HepG2 (cell line): ENCODE results near the gene MYOZ1. TPM values are rescaled to one million over a fixed set of nuclear protein-coding genes. Genes with fewer than 3 reads are reported as not detected.

Source experiments
- CREBL2 ChIP-seq: sonication (generic); formaldehyde crosslinking; IDR thresholded peaks from 2 replicates; pipeline ENCODE4 v1.8.1; 2023; ENCODE audit warnings: missing genetic modification reagents, mild to moderate bottlenecking, borderline replicate concordance
- MED8 ChIP-seq: sonication (generic); formaldehyde crosslinking; IDR thresholded peaks from 2 replicates; pipeline ENCODE4 v1.8.1; 2023; ENCODE audit warnings: mild to moderate bottlenecking, missing genetic modification reagents; ENCODE audit not compliant: insufficient replicate concordance
- NKX3-1 ChIP-seq: sonication (generic); formaldehyde crosslinking; IDR thresholded peaks from 2 replicates; pipeline ENCODE4 v1.5.0; 2020; ENCODE audit warnings: missing genetic modification reagents
- SAP130 ChIP-seq: IDR thresholded peaks from 2 replicates; pipeline ENCODE4 v1.6.1; 2016; ENCODE audit warnings: low read depth
- TMF1 ChIP-seq: sonication (generic); formaldehyde crosslinking; IDR thresholded peaks from 2 replicates; pipeline ENCODE4 v1.8.1; 2022; ENCODE audit warnings: low read depth, missing genetic modification reagents
- ZBTB37 ChIP-seq: sonication (generic); formaldehyde crosslinking; IDR thresholded peaks from 2 replicates; pipeline ENCODE4 v1.4.0; 2020; ENCODE audit warnings: mild to moderate bottlenecking, missing genetic modification reagents
- ZNF20 ChIP-seq: sonication (generic); formaldehyde crosslinking; IDR thresholded peaks from 2 replicates; pipeline ENCODE4 v1.4.0; 2020; ENCODE audit warnings: mild to moderate bottlenecking, moderate library complexity, missing genetic modification reagents
- ZNF644 ChIP-seq: IDR thresholded peaks from 2 replicates; pipeline ENCODE4 v1.6.1; 2016; ENCODE audit warnings: low read depth
- ZNF737 ChIP-seq: sonication (generic); formaldehyde crosslinking; IDR thresholded peaks from 2 replicates; pipeline ENCODE4 v1.5.0; 2020; ENCODE audit warnings: missing genetic modification reagents, mild to moderate bottlenecking, borderline replicate concordance
- ZSCAN22 ChIP-seq: sonication (generic); formaldehyde crosslinking; IDR thresholded peaks from 2 replicates; pipeline ENCODE4 v1.4.0; 2020; ENCODE audit warnings: mild to moderate bottlenecking, missing genetic modification reagents
- polyA plus RNA-seq, 8 experiments: library from polyadenylated mRNA; depleted of rRNA in 3 of 8; stranded (reverse) in 7 of 8; unstranded in 1 of 8; fragments of >200 nt; fragmentation: Illumina TruSeq in 4 of 8; extraction: Trizol in 4 of 8; gene quantifications; 2 replicates each; pipeline versions ENCODE4 v1.2.1 to v1.2.3, GENCODE V29; 2011 to 2016; ENCODE audit warnings: low read depth in 4 of 8, missing spikeins in 1 of 8, mixed read lengths in 1 of 8; ENCODE audit not compliant: insufficient read depth in 1 of 8
- total RNA-seq, 5 experiments: library from RNA; depleted of rRNA; stranded (reverse); fragments of >200 nt; fragmentation: Illumina TruSeq; extraction: Trizol; gene quantifications; 2 replicates each; pipeline ENCODE4 v1.2.3, GENCODE V29; 2016; ENCODE audit warnings: low read depth in 1 of 5
- TF ChIP-seq, protein P1 (sequence below): sonication (generic); formaldehyde crosslinking; IDR thresholded peaks from 2 replicates; pipeline ENCODE4 v1.4.0; 2020; ENCODE audit warnings: missing genetic modification reagents
- TF ChIP-seq, protein P2 (sequence below): sonication (generic); formaldehyde crosslinking; IDR thresholded peaks from 2 replicates; pipeline ENCODE4 v1.5.1; 2020; ENCODE audit warnings: mild to moderate bottlenecking, missing genetic modification reagents, borderline replicate concordance
- TF ChIP-seq, protein P3 (sequence below): sonication (generic); formaldehyde crosslinking; IDR thresholded peaks from 2 replicates; pipeline ENCODE4 v1.8.0; 2022; ENCODE audit warnings: mild to moderate bottlenecking, missing genetic modification reagents, moderate library complexity

Gene MYOZ1
- total and polyA plus RNA-seq, 2 of the 13 experiments (the other 11 are each of a cell fraction or from before 2014, with no cell fraction given) = not detected

GRCh38 chr10:73591935-73592699 is 49.2 kb downstream of the MYOZ1 start (continued):
- TF ChIP-seq, protein P1, sequence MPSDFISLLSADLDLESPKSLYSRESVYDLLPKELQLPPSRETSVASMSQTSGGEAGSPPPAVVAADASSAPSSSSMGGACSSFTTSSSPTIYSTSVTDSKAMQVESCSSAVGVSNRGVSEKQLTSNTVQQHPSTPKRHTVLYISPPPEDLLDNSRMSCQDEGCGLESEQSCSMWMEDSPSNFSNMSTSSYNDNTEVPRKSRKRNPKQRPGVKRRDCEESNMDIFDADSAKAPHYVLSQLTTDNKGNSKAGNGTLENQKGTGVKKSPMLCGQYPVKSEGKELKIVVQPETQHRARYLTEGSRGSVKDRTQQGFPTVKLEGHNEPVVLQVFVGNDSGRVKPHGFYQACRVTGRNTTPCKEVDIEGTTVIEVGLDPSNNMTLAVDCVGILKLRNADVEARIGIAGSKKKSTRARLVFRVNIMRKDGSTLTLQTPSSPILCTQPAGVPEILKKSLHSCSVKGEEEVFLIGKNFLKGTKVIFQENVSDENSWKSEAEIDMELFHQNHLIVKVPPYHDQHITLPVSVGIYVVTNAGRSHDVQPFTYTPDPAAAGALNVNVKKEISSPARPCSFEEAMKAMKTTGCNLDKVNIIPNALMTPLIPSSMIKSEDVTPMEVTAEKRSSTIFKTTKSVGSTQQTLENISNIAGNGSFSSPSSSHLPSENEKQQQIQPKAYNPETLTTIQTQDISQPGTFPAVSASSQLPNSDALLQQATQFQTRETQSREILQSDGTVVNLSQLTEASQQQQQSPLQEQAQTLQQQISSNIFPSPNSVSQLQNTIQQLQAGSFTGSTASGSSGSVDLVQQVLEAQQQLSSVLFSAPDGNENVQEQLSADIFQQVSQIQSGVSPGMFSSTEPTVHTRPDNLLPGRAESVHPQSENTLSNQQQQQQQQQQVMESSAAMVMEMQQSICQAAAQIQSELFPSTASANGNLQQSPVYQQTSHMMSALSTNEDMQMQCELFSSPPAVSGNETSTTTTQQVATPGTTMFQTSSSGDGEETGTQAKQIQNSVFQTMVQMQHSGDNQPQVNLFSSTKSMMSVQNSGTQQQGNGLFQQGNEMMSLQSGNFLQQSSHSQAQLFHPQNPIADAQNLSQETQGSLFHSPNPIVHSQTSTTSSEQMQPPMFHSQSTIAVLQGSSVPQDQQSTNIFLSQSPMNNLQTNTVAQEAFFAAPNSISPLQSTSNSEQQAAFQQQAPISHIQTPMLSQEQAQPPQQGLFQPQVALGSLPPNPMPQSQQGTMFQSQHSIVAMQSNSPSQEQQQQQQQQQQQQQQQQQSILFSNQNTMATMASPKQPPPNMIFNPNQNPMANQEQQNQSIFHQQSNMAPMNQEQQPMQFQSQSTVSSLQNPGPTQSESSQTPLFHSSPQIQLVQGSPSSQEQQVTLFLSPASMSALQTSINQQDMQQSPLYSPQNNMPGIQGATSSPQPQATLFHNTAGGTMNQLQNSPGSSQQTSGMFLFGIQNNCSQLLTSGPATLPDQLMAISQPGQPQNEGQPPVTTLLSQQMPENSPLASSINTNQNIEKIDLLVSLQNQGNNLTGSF (CRISPR knock-in tag) = no peak
- TF ChIP-seq ZSCAN22 = no peak
- TF ChIP-seq MED8 = no peak
- peak; percentile 71 for TF ChIP-seq ZNF644 (CRISPR knock-in tag)
- no peak for TF ChIP-seq ZBTB37 (CRISPR knock-in tag)
- no peak for TF ChIP-seq NKX3-1 (CRISPR knock-in tag)
- TF ChIP-seq, protein P2, sequence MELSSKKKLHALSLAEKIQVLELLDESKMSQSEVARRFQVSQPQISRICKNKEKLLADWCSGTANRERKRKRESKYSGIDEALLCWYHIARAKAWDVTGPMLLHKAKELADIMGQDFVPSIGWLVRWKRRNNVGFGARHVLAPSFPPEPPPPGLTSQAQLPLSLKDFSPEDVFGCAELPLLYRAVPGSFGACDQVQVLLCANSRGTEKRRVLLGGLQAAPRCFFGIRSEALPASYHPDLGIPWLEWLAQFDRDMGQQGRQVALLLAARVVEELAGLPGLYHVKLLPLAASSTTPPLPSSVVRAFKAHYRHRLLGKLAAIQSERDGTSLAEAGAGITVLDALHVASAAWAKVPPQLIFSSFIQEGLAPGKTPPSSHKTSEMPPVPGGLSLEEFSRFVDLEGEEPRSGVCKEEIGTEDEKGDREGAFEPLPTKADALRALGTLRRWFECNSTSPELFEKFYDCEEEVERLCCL = no peak
- no peak for TF ChIP-seq CREBL2 (CRISPR knock-in tag)
- no peak for TF ChIP-seq TMF1 (CRISPR knock-in tag)
- no peak for TF ChIP-seq ZNF20 (CRISPR knock-in tag)
- peak; percentile 87 for TF ChIP-seq SAP130
- TF ChIP-seq, protein P3, sequence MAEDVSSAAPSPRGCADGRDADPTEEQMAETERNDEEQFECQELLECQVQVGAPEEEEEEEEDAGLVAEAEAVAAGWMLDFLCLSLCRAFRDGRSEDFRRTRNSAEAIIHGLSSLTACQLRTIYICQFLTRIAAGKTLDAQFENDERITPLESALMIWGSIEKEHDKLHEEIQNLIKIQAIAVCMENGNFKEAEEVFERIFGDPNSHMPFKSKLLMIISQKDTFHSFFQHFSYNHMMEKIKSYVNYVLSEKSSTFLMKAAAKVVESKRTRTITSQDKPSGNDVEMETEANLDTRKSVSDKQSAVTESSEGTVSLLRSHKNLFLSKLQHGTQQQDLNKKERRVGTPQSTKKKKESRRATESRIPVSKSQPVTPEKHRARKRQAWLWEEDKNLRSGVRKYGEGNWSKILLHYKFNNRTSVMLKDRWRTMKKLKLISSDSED (CRISPR knock-in tag) = no peak
- TF ChIP-seq ZNF737 (CRISPR knock-in tag) = no peak
